Stimulated activated CD4-positive, alpha-beta T cell treated with anti-CD3 and anti-CD28 coated beads, Interleukin-15, amount 100 ng/mL, for 1 hour (primary cell): ENCODE measurements around the gene DENND1C.

Source experiments
- DNase-seq, 2 donors: peaks; one replicate each; pipeline ENCODE4 v3.0.0-alpha.2; 2020; ENCODE audit warnings: low read depth in 1 of 2, low spot score in 1 of 2

Gene DENND1C

GRCh38 chr19:6479836-6480398, 1.7 kb downstream of the DENND1C start:
- no peak for DNase-seq

GRCh38 chr19:6478815-6479214, 2.8 kb downstream of the DENND1C start:
- DNase-seq = no peak

- DNase-seq = no peak
Measured at GRCh38 chr19:6476896-6477431, 4.6 kb downstream of the DENND1C start.

GRCh38 chr19:6476155-6476895, 5.3 kb downstream of the DENND1C start:
- DNase-seq = peak; percentile 39 to 45

GRCh38 chr19:6475321-6476108, 6.1 kb downstream of the DENND1C start:
- DNase-seq = no peak

- no peak for DNase-seq
Measured at GRCh38 chr19:6473647-6474046, 7.9 kb downstream of the DENND1C start.

- no peak for DNase-seq
Measured at GRCh38 chr19:6472713-6473112, 8.9 kb downstream of the DENND1C start.

GRCh38 chr19:6471076-6471475, 10.5 kb downstream of the DENND1C start:
- no peak for DNase-seq

- DNase-seq = no peak
Measured at GRCh38 chr19:6470173-6470572, 11.4 kb downstream of the DENND1C start.

GRCh38 chr19:6467384-6467783, 14.2 kb downstream of the DENND1C start:
- DNase-seq = no peak

GRCh38 chr19:6466526-6467248, 14.9 kb downstream of the DENND1C start:
- DNase-seq = no peak

- DNase-seq = no peak
Measured at GRCh38 chr19:6465663-6466062, 15.9 kb downstream of the DENND1C start.

- DNase-seq = no peak
Measured at GRCh38 chr19:6465006-6465405, 16.6 kb downstream of the DENND1C start.

- DNase-seq = peak in 1 of 2 donors; percentile 15
Measured at GRCh38 chr19:6464070-6464873, 17.3 kb downstream of the DENND1C start, which contains the start of gene CRB3. Gene CRB3 (plus strand): TSS chr19:6464271. CDS start chr19:6464702, 431 bp downstream.

- peak; percentile 94 to 96 for DNase-seq
Measured at GRCh38 chr19:6460099-6460884, 21.3 kb downstream of the DENND1C start.

GRCh38 chr19:6459262-6460098, 22.1 kb downstream of the DENND1C start, which contains the start of gene SLC25A23:
Gene SLC25A23 (minus strand): TSS chr19:6459792. CDS start chr19:6459628, 164 bp downstream.
- peak; percentile 15 to 48 for DNase-seq

- no peak for DNase-seq
Measured at GRCh38 chr19:6458695-6459261, 22.8 kb downstream of the DENND1C start.
